Suprapubic skin (tissue), 4 donors: ENCODE measurements around the gene MARCHF10.

Source experiments
- CTCF ChIP-seq, 2 donors: fragments of 200-600 bp in 1 of 2; fragments of 450-650 bp in 1 of 2; sonication (generic) in 1 of 2; IDR thresholded peaks; one replicate each; pipeline ENCODE4 v1.5.1; 2016 to 2019; ENCODE audit warnings: antibody characterized with exemption in 2 of 2, mild to moderate bottlenecking in 1 of 2, moderate library complexity in 1 of 2
- EP300 ChIP-seq: sonication (generic); formaldehyde crosslinking; IDR thresholded peaks from one replicate; pipeline ENCODE4 v1.6.1; 2017; ENCODE audit warnings: antibody characterized with exemption
- POLR2A ChIP-seq, 2 donors: fragments of 450-650 bp; IDR thresholded peaks; one replicate each; pipeline ENCODE4 v1.6.1; 2017; ENCODE audit warnings: antibody characterized with exemption in 2 of 2, mild to moderate bottlenecking in 2 of 2, moderate library complexity in 2 of 2
- POLR2AphosphoS5 ChIP-seq, 3 donors: sonication (generic); formaldehyde crosslinking; IDR thresholded peaks; one replicate each; pipeline ENCODE4 v1.6.1; 2017; ENCODE audit warnings: antibody characterized with exemption in 3 of 3

- TF ChIP-seq CTCF (IDR thresholded peaks at IDR 0.05) (no peak), EP300 (no peak), POLR2AphosphoS5 (IDR thresholded peaks at IDR 0.05) (no peak), POLR2A (IDR thresholded peaks at IDR 0.05) (no peak)
These were observed 90.6 kb downstream of the MARCHF10 start for GRCh38 chr17:62717589-62717855.
